HG02798 (cell line): ENCODE measurements around the gene BACH1.

Experiments
- ATAC-seq: cut with Tn5 transposase; IDR thresholded peaks from one replicate; pipeline ENCODE4 v1.9.1; 2021; ENCODE audit warnings: mild to moderate bottlenecking; ENCODE audit not compliant: unreplicated experiment, poor library complexity

Gene BACH1

DNA sequence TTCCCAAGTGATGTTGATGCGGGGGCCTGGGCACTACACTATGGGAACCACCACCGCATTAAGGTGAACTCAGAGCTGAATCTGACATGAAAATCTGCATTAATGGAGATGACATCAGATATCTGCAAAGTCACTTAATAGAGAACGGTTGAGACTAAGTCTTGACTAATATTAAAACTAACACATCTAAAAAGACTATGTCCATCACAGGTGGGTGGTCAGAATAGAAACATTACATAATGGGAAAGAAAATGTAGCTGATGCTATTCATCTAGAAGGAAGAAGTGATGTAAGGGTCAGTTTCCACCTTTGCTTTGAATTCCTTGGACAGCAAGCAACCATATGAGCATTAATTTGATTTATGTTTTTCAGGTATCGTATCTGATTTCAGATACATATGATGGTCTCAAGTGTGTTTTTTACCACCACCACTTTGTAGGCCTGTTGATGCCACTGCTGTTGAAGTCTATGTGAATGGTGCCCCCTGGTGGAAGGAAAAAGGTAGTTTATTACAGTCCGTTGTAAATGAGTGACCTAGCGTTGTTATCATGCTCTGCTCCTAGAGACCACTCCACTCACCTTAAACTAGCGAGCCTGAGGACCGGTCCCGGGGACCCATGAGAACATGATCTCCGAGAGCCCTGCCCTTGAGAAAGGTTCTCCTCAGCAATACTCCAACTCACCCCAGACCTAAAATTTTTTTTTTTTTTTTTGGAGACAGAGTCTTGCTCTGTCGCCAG lies 73.5 kb downstream of the BACH1 start:
- peak; percentile 81 for ATAC-seq

DNA sequence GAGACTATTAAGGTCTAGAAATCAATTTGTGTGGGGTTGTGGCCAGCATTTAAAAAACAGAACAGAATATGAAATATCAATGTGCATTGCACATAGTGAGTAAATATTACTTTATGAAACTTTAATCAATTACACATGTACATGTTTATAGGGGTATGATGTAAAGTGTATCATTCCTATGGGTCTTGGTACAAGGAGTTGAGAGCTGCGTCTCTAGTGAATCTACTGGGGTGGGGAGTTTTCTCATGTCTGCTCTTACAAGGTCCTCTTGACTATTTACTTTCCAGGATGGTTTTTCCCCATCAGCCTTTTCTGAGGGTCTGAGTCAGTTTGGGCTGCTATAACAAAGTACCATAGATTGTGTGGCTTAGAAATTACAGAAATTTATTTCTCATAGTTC lies 75.8 kb downstream of the BACH1 start:
- ATAC-seq: no peak

DNA sequence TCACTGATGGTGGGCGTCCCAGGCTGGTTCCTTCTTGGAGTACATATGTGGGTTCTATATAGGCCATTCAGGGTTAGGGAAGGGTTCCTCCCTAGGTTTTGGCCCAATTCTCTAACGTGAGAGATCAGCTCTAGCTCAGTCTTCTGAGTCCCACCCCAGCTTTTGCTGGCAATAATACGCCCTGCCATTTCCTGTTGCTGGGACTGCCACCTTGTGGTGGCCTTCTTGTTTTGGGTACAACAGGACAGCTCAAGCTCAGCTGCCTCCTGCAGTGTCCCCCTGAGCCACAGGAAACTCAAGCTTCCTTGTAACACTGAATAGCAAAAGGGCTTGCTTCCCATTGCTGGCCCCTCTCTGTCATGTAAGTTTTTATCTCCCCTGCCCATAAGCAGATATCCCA lies 77.8 kb downstream of the BACH1 start:
- ATAC-seq: peak; percentile 72

DNA sequence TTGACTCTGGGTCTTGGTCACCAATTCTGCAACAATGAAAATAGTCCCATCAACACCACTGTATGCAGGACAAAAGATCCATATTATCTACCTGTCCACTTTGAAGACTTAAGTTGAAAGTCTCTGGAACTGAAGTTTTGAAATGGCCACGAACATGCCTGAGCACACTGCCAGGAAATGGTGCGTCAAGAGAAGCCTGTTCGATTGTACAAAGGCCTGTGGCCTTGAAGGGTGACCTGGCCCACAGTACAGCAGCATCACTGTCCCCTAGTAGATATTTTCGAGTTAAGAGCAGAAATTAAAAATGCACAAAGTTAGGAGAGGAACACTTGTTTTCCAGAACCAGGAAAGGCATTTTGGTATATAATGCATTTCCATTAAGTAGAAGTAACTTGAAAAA lies 78.5 kb downstream of the BACH1 start:
- ATAC-seq: no peak

DNA sequence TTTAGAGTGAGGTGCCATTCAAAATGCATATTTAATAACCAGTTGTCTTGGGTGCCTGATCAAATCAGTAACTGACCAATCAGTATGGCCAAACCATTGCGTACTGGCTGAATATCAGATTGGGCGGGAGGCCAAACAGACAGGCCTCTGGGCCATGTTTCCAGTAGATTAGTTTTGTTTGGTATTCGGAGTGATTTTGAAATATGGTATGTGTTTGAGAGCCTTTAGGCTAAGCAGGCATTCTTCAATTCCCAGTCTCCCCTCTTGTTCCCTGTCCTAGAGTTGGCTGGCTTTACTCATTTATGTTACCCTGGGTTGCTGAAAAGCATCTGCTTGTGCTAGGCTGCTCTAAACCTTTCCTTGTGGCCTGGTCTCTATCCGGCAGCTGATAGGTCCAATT lies 80.1 kb downstream of the BACH1 start:
- no peak for ATAC-seq

DNA sequence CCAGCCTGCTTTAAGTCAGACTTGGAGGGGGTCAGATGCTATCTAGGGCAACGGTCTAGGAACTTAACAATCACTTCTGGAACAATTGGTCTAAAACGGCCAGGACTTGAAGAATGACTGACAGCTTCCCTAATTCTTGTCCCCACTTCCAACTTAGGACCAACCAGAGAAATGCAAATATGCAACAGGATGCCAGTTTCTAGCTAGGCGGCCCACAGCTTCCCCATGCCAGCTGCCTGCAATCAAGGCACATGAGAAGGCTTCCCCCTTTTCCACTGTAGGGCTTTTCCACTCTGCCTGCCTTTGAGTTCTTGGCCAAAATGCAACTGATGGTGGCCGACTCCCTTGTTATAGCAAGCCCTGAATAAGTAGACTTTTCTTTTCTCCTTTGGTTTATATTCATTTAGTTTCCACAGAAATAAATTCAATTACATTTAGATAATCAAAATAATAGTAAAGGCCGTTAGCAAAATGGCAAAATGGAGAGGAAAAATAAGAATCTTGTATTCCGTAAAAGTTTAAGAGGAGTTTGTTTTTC lies 80.9 kb downstream of the BACH1 start:
- no peak for ATAC-seq

DNA sequence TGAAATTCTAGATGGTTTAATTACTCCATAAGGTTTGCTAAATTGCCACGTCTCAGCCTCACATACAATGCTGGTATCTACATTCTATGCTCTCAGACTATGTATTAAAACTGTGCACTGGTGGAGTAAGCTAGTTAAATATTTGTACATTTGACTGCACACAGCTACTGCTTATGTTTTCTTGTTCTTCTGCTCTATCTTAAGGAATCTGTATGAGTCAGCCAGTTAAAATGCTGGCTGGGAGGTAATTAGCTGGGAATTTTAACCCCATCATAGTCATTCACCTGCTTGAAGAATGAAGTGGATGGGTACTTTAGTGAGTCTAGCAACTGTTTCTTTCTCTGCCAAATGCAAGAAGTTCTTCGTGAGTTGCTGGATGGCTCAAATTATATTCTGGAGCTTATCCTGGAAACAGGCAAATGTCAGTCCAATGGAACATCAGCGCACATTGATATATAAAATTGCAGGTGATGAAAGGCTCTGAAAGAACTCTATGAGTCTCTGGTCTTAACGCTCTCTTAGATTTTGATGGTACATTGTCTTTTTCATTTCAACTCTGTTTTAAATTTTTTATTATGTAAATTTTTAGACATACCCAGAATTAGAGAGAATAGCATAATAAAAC lies 83.4 kb downstream of the BACH1 start:
- ATAC-seq: no peak

DNA sequence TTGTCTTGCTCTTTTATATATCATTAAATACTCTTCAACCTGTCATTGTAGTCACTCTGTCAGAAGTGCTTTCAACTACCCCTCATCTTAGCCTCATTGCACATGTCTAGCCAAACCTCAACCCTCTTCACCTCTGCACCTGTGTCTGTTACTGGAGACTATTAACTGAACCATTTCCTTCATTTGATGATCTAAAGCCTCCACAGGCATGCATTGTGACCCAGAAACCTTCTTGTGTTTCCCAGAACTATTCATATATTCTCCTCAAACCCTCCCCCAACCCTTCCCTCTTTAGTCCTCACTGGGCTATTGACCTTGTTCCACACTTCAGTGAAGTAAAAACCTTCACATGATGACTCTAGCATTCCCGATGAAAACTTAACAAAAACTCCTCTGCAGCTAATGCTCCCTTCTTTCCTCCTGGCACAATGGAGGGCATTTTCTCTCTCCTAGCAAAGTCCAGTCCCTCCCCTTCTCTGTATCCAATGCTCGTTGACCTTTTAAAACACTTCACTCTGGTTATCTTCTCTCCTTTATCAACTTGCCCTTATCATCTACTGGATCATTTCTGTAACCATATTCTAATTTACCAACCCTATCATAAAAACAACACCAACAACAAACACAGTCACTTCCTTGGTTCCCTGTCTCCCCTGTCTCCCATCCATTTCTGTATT lies 86.1 kb downstream of the BACH1 start:
- no peak for ATAC-seq

DNA sequence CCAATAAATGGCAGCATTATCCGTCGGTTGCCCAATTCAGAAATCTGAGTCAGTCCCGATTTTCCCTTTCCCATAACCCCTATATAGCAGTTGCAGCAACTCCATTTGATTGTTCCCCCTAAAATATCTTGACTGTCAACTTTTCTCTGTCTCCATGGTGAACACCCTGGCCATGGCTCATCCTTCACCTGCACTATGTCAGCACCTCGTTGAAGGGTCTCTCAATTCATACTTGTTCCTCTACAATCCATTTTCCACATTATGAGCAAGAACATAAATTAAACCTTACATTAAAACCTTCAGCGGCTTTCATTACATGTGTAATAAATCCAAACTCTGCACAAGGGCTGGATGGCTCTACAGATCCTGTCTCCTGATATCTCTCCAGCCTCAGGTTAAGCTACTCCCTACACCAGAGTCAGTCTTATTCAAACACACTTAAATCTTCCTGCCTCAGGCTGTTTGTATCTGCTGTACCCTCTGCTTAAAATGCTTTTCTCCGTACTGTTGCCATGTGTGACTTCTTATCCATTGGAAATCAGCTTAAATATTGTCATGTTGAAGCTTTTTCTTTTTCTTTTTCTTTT lies 87.3 kb downstream of the BACH1 start:
- ATAC-seq: no peak

DNA sequence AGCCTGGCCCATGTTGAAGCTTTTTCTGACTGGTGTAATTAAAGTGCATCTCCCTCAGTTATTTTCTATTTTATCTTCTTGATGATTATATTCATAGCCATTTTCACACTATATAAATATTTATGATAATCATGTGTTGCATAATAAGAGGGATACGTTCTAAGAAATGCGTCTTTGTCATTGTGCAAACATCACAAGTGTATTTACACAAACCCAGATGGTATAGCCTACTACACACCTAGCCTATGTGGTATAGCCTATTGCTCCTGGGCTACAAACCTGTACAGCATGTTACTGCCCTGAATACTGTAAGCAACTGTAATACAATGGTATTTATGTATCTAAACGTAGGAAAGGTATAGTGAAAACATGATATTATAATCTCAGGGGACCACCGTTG lies 88.1 kb downstream of the BACH1 start:
- ATAC-seq: no peak

DNA sequence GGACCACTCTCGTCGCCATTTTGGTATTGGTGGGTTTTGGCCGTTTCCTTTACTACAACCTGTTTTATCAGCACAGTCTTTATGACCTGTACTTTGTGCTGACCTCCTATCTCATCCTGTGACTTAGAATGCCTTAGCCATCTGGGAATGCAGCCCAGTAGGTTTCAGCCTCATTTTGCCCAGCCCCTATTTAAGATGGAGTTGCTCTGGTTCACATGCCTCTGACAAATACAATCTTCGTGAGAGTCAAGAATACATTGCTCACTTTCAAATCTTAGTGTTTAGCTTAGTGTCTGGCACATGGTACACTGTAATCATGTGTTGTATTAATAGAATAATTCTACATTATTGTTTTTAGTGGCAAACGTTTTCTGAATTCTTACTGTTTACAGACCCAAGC lies 88.9 kb downstream of the BACH1 start:
- ATAC-seq: no peak

DNA sequence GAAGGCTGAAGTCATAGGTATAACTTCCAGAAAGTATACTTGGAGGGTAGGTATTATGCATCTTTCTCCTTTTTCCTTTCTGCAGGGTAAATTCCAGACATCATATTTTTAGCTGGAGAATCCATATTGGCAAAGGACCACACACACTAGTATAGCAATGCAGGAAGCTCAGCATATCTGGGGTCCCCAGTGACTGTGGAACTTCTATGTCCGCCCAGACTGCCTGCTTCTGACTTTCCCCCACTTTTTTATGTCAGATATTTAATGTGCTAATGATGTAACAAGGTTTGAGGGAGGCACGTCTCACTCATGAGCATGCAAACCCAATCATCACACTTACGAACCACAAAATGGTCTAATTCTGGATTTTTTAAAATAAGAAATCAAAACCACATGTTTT lies 90.4 kb downstream of the BACH1 start:
- ATAC-seq: no peak

DNA sequence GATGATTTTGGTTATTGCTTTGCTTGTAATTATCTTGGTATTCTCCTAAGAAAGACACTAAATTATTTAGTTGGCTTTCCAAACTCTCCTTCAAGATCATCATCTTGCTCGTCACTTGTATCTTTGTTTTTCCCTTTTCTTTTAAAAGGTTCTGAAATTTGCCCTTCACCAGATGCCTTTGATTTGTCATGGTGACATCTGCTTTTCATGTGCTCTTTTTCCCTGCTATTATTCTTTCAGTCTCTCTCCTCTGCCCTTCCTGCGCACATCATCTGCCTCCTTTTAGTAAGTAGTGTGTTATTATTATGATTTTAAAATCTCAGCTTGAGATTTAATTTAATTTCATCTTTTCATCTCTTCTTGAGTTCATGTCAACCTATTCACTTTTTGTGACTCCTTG lies 92.1 kb downstream of the BACH1 start:
- no peak for ATAC-seq

DNA sequence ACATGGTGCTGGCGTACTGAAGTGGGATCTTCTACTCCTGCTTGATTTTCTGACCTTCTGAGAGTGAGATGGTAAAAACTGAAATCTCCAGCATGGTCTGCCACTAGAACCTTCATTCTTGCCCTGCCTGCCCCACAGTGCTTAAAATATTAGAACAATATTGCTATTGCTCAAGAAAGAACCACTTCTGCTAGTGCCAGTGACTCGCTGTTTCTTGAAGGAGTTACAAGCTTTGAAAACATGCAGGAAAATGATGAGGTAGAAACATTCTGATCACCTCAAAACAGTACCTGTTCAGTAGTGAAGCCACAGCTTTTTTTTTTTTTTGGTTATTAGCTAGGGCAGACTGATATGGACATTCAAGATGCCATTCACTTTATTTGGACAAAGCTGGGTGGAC lies 95.3 kb downstream of the BACH1 start:
- ATAC-seq: no peak
